ENCODE results near the gene KIAA0319L. TPM values are rescaled to one million over a fixed set of nuclear protein-coding genes. Genes with fewer than 3 reads are reported as not detected.

Gene KIAA0319L
- total and polyA plus RNA-seq, 2 donors from 2014 or later = 30.3 to 73.0 TPM

- no peak overlapping the region for H3K4me3 ChIP-seq (ENCODE audit: low read length in 3 of 3)
- intact Hi-C loops (cut with DNase I) = no loop called here
- no peak for TF ChIP-seq CTCF (IDR thresholded peaks at IDR 0.05; ENCODE audit: borderline replicate concordance, extremely low read depth, insufficient read depth)
- no peak overlapping the region for H3K27ac ChIP-seq (ENCODE audit: low read depth in 2 of 2, low read length in 2 of 2)
- H3K36me3 ChIP-seq (ENCODE audit: control insufficient read depth in 2 of 3, insufficient read depth in 3 of 3, low read length in 3 of 3) = peaks cover 0 to 2% (median 0%) of the 10 kb centered on the region in 3 donors
- DNase-seq = no peak
- H3K27me3 ChIP-seq (ENCODE audit: control insufficient read depth, insufficient read depth, low read length) = no peaks in the 10 kb centered on the region
- FAIRE-seq = no peak
- H3K4me1 ChIP-seq (ENCODE audit: control insufficient read depth in 2 of 3, insufficient read depth in 2 of 3, low read depth in 1 of 3, low read length in 3 of 3) = peaks cover 2 to 28% (median 10%) of the 10 kb centered on the region in 3 donors
- no peak overlapping the region for H3K9ac ChIP-seq (ENCODE audit: low read length in 3 of 3)
- H3K9me3 ChIP-seq (ENCODE audit: control insufficient read depth in 2 of 3, insufficient read depth in 1 of 3, low read length in 3 of 3) = no peaks in the 10 kb centered on the region
These were observed 18.0 kb downstream of the KIAA0319L start for GRCh38 chr1:35539073-35539823.

GRCh38 chr1:35537806-35538205 is 19.4 kb downstream of the KIAA0319L start:
- no peak for TF ChIP-seq CTCF (IDR thresholded peaks at IDR 0.05; ENCODE audit: borderline replicate concordance, extremely low read depth, insufficient read depth)
- Histone ChIP-seq H3K4me3 (ENCODE audit: low read length in 3 of 3) (no peak overlapping the region), H3K9me3 (ENCODE audit: control insufficient read depth in 2 of 3, insufficient read depth in 1 of 3, low read length in 3 of 3) (no peaks in the 10 kb centered on the region), H3K27ac (ENCODE audit: low read depth in 2 of 2, low read length in 2 of 2) (no peak overlapping the region), H3K9ac (ENCODE audit: low read length in 3 of 3) (no peak overlapping the region), H3K27me3 (ENCODE audit: control insufficient read depth, insufficient read depth, low read length) (no peaks in the 10 kb centered on the region), H3K36me3 (ENCODE audit: control insufficient read depth in 2 of 3, insufficient read depth in 3 of 3, low read length in 3 of 3) (peaks cover 0 to 2% (median 0%) of the 10 kb centered on the region in 3 donors), H3K4me1 (ENCODE audit: control insufficient read depth in 2 of 3, insufficient read depth in 2 of 3, low read depth in 1 of 3, low read length in 3 of 3) (peaks cover 0 to 23% (median 10%) of the 10 kb centered on the region in 3 donors)
- no peak for DNase-seq
- intact Hi-C loops (cut with DNase I) = no loop called here
- FAIRE-seq = no peak

- no peak for FAIRE-seq
These were observed 20.5 kb downstream of the KIAA0319L start for GRCh38 chr1:35536556-35537162.

More at GRCh38 chr1:35536556-35537162, 20.5 kb downstream of the KIAA0319L start:
- TF ChIP-seq CTCF (IDR thresholded peaks at IDR 0.05; ENCODE audit: borderline replicate concordance, extremely low read depth, insufficient read depth) = no peak
- peak overlapping the region in 1 of 3 donors; percentile 1 for H3K4me3 ChIP-seq (ENCODE audit: low read length in 3 of 3)
- intact Hi-C loops (cut with DNase I) = no loop called here
- H3K4me1 ChIP-seq (ENCODE audit: control insufficient read depth in 2 of 3, insufficient read depth in 2 of 3, low read depth in 1 of 3, low read length in 3 of 3) = peaks cover 0 to 23% (median 13%) of the 10 kb centered on the region in 3 donors
- no peak for DNase-seq
- H3K27ac ChIP-seq (ENCODE audit: low read depth in 2 of 2, low read length in 2 of 2) = no peak overlapping the region
- no peaks in the 10 kb centered on the region for H3K9me3 ChIP-seq (ENCODE audit: control insufficient read depth in 2 of 3, insufficient read depth in 1 of 3, low read length in 3 of 3)
- no peak overlapping the region for H3K9ac ChIP-seq (ENCODE audit: low read length in 3 of 3)
- H3K27me3 ChIP-seq (ENCODE audit: control insufficient read depth, insufficient read depth, low read length) = no peaks in the 10 kb centered on the region
- H3K36me3 ChIP-seq (ENCODE audit: control insufficient read depth in 2 of 3, insufficient read depth in 3 of 3, low read length in 3 of 3) = no peaks in the 10 kb centered on the region

Data from kidney (tissue), 14 donors.